Measurements from ENCODE around the gene RHOXF2. TPM values are rescaled to one million over a fixed set of nuclear protein-coding genes. Genes with fewer than 3 reads are reported as not detected.
"Not testable (repeated sequence)": the region's sequence is repeated elsewhere in the genome, so short reads cannot be mapped to it uniquely, and the experiment has no call there.

Gene RHOXF2, protein sequence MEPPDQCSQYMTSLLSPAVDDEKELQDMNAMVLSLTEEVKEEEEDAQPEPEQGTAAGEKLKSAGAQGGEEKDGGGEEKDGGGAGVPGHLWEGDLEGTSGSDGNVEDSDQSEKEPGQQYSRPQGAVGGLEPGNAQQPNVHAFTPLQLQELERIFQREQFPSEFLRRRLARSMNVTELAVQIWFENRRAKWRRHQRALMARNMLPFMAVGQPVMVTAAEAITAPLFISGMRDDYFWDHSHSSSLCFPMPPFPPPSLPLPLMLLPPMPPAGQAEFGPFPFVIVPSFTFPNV
- total RNA-seq = not detected
- long read RNA-seq = 0 reads

DNA sequence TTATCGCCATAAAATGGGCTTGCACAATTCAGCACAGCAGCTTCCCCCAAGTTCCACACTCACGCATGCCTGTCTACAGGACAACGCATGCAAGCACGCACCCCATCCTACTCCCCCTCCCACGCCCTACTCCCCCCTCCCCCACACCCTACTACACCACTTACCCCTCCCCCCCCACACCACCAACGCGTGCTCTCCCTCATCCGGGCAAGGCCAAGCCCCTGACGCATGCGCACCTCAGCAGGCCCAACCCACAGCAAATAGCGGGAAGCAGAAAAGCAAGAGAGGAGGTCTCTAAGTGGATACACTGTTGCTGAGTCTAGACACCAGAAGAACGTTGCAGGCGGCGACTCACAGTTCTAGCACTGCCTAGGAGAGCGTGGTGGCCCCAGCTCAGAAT is at the start of gene RHOXF2:
Gene RHOXF2 (plus strand): TSS at position 301 of the 400 bp plus-strand sequence. CDS start 138 bp downstream, outside the sequence.
- ATAC-seq (ENCODE audit: poor library complexity); DNase-seq; intact Hi-C loops (cut with DNase I): not testable (repeated sequence)

DNA sequence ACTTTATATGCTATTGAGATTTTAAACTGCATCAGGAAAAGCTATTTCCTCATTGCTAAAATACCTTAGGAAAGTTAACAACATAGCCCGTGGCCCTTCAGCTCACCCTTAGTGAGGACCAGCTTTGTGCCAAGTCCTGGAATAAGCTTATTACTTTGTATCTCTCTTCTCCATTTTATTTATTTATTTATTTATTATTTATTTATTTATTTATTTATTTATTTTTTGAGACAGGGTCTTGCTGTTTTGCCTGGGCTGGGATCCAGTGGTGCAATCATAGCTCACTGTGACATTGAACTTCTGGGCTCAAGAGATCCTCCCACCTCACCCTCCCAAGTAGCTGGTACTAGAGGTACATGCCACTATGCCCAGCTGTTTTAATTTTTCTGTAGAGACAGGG is 49.0 kb upstream of the RHOXF2 start:
- intact Hi-C loops (cut with DNase I) = no loop called here
- ATAC-seq (ENCODE audit: poor library complexity) = no peak

DNA sequence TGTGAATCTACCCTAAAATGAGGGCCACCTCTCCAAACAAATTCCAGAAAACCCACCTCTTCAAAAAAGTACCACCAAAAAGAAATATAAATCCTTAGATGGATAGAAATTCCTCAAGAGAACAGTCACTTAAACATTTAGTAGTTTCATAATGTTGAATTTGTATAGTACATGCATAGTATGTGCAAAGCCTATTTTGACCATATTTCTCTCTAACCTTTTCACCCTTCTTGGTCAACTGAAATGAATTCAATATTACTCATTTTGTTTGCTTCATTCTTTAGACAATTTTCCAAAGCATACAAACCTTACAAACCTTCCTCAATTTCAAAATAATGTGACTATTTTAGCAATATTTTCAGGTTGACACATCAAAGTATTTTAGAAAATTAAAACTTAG is 46.8 kb upstream of the RHOXF2 start:
- ATAC-seq (ENCODE audit: poor library complexity) (no peak), DNase-seq (no peak)
- intact Hi-C loops (cut with DNase I) = no loop called here

More for the DNA sequence above, 49.0 kb upstream of the RHOXF2 start:
- no peak for DNase-seq

DNA sequence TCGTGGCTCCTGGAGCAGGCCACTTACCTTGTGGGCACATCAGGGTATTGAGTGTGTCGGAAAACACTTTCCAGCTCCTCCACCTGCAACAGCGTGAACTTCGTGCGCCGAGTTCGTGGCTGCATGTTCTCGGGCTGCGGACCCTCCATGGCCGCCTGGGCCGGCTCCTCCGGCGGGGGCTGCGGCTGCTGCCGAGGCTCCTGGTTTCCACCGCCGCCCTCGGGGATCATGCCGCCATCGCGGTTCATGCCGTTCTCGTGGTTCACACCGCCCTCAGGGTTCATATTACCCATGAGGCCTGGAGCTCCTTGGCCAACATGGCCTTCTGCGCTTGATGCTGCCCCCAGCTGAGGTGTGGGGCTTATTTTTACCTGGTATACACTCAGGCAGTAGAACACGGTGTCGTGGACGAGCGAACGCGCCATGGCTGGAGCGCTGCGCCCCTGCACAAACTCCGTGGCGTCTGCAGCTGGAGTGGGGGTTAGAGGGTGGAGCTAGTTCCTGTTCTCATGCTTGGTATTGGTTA is 42.9 kb upstream of the RHOXF2 start, which contains the start of gene RHOXF1:
Gene RHOXF1 (minus strand): TSS at position 476 of the 526 bp plus-strand sequence. CDS start 51 bp downstream, at position 425.
- intact Hi-C loops (cut with DNase I) = no loop called here

DNA sequence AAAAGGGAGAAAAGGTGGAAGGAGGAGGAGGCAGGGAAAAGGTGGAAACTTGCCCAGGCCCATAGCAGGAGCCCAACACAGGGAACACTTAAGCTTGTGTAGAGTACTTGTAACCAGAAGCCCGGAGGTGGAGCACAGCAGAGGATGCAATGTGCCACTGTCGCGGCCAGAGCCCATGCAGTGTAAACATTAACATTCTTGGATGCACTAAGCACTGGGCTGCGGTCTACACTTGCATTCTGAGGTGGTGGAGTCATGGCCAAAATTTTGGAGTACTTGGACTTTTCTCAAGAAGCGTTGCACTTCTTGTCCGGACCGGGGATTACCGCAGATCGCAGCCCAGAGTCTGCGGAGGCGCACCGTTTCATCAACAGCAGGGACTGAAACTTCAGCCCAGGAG is 38.2 kb upstream of the RHOXF2 start:
- ATAC-seq (ENCODE audit: poor library complexity) = no peak
- DNase-seq = no peak
- intact Hi-C loops (cut with DNase I) = no loop called here

More for the DNA sequence above, 42.9 kb upstream of the RHOXF2 start, which contains the start of gene RHOXF1:
- DNase-seq (no peak), ATAC-seq (ENCODE audit: poor library complexity) (no peak)

DNA sequence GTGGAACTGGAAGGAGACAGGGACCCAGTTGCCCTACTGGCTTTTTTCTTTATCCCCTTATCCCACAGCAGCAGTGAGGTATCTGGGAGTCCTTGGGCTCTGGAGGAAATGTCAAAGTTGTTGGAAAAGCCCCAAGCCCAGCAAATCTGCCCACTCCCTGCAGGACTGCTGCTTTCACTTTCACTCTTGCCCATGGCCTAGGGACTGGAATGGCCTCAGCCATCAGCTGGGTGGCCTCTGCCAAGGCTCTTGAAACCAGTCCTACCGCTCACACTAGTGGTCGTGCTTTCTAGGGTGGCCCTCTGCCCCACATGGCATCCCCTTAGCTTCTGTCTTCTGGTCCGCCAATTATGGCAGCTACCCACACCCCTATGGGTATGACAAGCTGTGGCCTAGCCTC is 33.0 kb upstream of the RHOXF2 start:
- DNase-seq (no peak), ATAC-seq (ENCODE audit: poor library complexity) (peak; percentile 52)
- intact Hi-C loops (cut with DNase I) = no loop called here

DNA sequence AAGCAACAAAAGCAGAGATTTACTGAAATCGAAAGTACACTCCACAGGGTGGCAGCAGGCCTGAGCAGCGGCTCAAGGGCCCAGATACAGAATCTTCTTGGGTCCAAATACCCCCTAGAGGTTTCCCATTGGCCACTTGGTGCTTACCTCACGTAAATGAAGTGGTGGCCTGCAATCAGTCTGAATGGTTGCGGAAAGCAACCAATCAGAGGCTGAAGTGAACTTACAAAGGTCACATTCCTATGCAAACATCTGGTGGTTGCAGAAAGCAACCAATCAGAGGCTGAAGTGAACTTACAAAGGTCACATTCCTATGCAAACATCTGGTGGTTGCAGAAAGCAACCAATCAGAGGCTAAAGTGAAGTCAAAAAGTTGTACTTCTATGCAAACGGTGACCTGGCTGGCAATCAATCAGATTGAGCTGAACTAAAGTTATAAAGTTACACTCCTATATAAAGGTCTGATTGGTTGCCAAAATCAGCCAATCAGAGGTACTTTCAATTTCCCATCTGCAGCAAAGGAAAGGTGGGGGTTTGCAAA is 30.0 kb upstream of the RHOXF2 start:
- intact Hi-C loops (cut with DNase I); DNase-seq; ATAC-seq (ENCODE audit: poor library complexity): not testable (repeated sequence)

DNA sequence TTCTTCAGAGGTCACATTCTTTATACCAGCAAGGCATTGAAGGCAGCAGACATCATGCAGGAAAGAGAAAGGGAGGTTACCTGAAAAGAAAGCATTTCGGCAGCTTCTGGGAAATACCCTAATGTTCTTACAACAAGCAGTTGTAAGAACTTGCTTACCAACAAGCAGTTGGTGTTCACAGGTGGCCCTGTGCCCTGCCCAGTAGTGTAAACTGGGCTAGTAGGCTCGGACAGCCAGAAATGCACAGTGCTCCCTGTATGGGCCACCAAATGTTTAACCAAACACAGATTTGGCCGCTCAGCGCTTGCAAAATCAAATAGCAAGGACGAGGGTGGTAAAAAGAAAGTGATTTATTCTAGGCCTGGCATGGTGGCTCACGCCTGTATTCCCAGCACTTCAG is 22.3 kb upstream of the RHOXF2 start:
- DNase-seq = no peak
- ATAC-seq (ENCODE audit: poor library complexity) = no peak
- intact Hi-C loops (cut with DNase I) = no loop called here

DNA sequence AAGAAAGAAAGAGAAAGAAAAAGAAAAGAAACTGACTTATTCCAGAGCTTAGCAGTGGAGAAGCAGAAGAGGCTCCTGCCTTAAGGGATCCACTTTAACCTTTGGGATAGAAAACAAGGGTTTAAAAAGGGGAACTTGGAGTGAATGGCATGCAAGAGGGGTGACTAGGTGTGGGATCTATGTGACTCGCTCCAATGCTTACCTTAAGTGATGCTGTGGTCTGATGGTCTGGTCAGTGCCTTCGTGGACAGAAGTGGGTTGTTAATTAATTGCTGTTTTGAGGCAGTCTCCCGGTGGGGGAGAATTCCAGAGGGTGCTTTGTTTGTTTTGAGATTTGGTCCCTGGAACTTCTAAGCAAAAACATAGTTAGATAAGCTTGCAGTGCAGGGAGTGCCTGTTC is 21.6 kb upstream of the RHOXF2 start:
- DNase-seq = no peak
- intact Hi-C loops (cut with DNase I) = no loop called here
- ATAC-seq (ENCODE audit: poor library complexity) = no peak

DNA sequence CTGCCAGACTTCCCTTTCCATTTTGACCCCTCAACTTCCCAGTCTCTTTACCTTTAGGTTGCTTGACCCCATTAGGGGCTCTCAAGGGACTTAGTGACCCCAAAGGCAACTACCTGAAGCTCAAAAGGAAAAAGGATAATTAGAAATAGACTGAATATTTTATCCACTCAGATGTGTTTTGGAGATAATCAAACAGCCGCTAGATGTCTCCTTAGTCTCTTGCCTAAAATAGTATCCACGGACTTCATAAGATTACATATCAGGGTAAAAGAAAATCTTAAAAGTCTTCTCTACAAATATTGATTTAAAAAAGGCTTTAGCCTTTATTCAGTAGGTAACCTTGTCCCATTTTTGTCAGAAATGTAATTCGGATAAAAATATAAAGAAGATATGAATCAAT is 21.0 kb upstream of the RHOXF2 start:
- intact Hi-C loops (cut with DNase I) = no loop called here
- ATAC-seq (ENCODE audit: poor library complexity) = no peak

DNA sequence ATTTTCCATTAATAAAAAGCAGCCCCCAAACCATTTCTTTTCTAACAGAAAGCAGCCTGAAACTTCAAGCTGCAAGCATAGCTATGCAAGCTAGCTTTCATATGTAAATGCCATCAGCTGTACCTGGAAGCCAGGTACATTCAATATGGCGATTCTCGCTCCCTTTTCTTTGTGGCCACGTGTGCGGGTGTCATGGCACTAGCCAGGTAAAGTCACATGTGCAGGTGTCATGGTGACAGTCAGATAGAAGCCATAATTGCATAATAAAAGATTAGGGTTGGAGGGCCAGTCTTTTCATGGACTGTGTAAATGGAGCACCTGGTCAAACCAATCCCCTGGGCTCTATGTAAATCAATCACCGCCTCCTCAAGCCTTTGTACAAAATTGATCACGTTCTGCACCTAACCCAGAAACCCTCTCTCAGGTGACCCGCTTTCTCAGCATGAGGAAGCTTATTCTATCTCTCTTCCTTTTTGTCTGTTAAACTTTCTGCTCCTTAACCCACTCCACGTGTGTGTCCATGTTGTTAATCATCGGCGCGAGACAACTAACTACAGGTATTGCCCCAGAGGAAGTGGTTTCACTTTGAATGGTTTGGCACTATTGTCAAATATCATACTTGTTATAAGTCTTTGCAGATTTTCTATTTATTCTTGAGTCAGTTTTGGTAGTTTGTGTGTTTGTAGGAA is 18.0 kb upstream of the RHOXF2 start:
- ATAC-seq (ENCODE audit: poor library complexity) = no peak
- DNase-seq = no peak
- intact Hi-C loops (cut with DNase I) = no loop called here

More for the DNA sequence above, 21.0 kb upstream of the RHOXF2 start:
- no peak for DNase-seq

DNA sequence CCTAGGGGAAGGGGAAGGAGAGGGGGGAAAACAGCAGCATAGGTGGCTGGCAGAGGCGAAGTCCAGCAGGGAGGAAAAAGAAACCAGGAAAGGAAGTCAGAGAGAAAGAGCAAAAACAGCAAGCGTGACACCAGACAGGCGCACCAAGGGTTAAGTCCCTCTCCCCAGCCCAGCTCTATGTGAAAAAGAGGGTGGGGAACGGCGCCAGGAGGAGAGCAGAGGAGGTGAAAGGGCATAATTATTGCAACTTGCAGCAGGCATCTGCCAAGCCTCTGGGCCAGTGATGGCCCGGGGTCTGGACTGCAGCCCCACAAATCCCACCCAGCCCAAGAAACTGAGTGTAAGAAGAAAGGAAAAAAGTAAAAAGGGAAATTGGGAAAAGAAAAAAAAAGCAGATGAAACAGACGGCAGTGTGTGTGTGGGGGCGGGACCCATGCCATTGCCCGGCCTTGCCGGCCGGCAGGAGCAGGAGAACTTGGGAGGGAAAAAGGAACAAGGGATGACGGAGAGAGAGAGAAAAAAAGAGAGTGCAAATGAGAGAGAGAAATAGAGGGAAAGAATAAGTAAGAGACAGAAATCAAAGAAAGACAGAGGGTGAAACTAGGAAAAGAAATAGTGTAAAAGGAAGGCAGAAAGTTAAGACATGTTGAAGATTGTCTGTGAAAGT is 14.1 kb upstream of the RHOXF2 start:
- no peak for ATAC-seq (ENCODE audit: poor library complexity)
- DNase-seq = peak; percentile 43
- intact Hi-C loops (cut with DNase I) = no loop called here

DNA sequence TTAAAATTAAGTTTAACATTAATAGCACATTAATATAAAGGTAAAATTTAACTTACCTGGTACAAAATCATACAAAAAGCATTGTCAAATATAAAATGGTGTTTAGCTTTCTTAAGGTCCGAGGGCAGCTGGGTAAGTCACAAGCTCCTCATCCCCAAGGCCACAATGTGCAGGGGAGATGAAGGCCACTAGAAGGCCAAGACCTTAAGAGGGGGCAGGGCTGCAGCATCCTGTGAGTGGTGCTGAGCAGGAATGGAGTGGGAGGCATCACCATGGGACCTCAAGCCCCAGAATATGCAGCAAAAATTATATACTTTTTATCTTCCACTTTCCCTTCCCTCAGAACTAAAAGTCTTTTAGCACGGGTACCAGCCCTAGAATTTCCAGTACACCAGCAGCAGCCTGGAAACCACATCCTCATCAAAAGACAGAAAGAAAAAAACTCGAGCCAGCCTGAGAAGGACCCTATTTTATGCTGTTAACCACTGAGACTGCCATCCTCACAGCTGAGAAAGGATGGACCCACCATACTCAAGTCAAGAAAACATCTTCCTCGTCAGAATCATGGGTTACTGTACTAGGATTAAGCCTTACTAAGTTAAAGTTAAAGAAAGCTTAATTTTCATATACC is 13.0 kb upstream of the RHOXF2 start:
- ATAC-seq (ENCODE audit: poor library complexity) (no peak), DNase-seq (no peak)
- intact Hi-C loops (cut with DNase I) = no loop called here

DNA sequence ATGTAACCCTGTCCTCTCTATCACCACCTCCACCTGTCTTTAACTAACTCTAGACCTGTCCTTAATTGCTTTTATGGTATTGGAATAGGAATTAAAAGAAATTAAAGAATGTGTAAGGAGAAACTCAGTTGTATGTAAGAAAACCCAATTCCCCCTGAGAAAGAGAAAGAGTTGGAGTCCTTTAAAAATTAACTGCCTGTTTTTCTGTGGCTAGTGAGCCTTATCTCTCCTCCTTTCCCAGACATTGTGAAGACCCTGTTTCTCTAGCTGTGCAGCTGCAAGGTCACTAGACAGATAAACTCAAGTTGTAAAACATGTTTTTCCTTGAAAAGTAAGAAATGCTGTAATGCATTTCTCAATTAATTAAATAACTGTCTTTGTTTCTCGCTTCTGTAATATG is 12.1 kb upstream of the RHOXF2 start:
- ATAC-seq (ENCODE audit: poor library complexity); DNase-seq; intact Hi-C loops (cut with DNase I): not testable (repeated sequence)

DNA sequence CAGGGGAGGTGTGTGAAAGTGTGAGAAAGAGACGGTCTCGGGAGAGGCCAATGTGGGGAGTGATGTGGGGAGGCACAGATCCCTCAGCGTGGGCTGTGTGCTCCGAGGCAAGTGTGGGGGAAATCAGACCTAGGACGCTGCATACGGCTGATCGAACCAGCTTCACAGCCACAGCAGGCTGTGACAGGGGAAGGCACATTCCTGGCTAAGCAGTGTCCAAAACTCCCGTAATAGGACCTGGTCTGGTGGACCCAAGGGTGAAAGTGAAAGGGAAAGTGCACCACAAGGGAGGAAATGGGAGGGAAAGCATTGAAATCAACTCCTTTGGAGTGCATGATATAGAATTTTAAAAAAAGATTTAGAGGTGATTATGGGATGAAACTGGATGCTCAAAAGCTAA is 10.9 kb upstream of the RHOXF2 start:
- intact Hi-C loops (cut with DNase I) = no loop called here
- DNase-seq (no peak), ATAC-seq (ENCODE audit: poor library complexity) (no peak)

DNA sequence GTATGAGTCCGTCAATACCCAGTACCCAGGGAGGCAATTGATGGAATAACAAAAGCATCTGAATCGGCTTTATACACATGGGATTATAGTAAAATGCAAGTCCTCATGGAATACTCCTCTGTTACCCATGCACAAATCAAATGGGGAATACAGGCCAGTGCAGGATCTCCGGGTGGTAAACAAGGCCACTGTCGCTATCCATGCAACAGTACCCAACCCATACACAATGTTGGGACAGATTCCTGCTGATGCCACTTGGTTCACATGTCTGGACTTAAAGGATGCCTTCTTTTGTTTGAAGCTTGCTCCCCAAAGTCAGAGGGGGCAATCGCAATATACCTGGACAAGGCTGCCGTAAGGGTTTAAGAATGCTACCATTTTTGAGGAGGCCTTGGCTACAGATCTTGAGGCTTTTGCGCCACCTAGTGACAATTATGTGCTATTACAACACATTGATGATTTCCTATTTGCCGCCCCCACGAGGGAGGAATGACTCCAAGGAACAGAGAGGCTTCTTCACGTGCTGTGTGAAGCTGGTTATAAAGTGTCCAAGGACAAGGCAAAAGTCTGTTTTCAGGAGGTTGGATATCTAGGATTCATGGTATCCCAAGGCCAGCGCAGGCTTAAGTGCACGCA is 8.2 kb upstream of the RHOXF2 start:
- DNase-seq; intact Hi-C loops (cut with DNase I): not testable (repeated sequence)
- peak; percentile 64 for ATAC-seq (ENCODE audit: poor library complexity)

DNA sequence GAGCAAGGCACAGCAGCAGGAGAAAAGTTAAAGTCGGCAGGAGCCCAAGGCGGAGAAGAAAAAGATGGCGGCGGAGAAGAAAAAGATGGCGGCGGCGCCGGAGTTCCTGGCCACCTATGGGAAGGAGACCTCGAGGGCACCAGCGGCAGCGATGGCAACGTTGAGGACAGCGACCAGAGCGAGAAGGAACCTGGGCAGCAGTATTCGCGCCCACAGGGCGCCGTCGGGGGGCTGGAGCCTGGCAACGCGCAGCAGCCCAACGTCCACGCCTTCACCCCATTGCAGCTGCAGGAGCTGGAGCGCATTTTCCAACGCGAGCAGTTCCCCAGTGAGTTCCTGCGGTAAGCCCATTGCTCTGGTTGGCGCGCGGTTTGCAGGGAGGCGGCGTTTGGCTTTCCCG is 673 bp downstream of the RHOXF2 start:
- intact Hi-C loops (cut with DNase I); ATAC-seq (ENCODE audit: poor library complexity); DNase-seq: not testable (repeated sequence)

DNA sequence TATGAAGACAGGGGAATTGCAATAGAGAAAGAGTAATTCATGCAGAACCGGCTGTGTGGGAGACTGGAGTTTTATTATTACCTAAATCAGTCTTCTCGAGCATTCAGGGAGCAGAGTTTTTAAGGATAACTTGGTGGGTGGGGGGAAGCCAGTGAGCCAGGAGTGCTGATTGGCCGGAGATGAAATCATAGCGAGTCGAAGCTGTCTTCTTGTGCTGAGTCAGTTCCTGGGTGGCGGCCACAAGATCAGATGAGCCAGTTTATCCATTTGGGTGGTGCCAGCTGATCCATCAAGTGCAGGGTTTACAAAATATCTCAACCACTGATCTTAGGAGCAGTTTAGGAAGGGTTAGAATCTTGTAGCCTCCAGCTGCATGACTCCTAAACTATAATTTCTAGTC is 34.8 kb downstream of the RHOXF2 start:
- DNase-seq; ATAC-seq (ENCODE audit: poor library complexity); intact Hi-C loops (cut with DNase I): not testable (repeated sequence)

Data from Right ventricle myocardium superior (tissue), 1 donor.